Dermis blood vessel endothelial cell (primary cell): Measurements from ENCODE around the gene IGFBPL1. TPM values are rescaled to one million over a fixed set of nuclear protein-coding genes. Genes with fewer than 3 reads are reported as not detected.

Experiments
- total RNA-seq: library from RNA; depleted of rRNA; stranded (reverse); fragments of >200 nt; gene quantifications from 2 replicates; pipeline ENCODE4 v1.2.3, GENCODE V29; 2014

IGFBPL1 gene
- total RNA-seq, 1 donor from 2014 or later: 0.17 TPM

Other genes starting within 250 kb of the IGFBPL1 start
- gene ALDH1B1, start 31.8 kb downstream of the IGFBPL1 start, total RNA-seq: 12.1 and 18.3 TPM in 2 replicates
- gene ANKRD18A, start 196.1 kb upstream of the IGFBPL1 start, total RNA-seq: under 0.01 TPM in 1 of 2 replicates, not detected in the other